GM19239 (cell line): Measurements from ENCODE around the gene PEX11G.

ENCODE experiments used
- DNase-seq: peaks from one replicate; pipeline ENCODE4 v3.0.0; 2011; ENCODE audit warnings: low spot score; ENCODE audit not compliant: insufficient read length
- FAIRE-seq: peaks from 2 replicates; lab custom pipeline; 2011; peaks lifted over from hg19 to GRCh38; lab: Jason Lieb, UNC

Gene PEX11G

GRCh38 chr19:7488736-7489353, at the start of gene PEX11G:
TSS of gene PEX11G (minus strand) at chr19:7489035. CDS start at chr19:7489010, 25 bp downstream.
- peak; percentile 91 for FAIRE-seq
- DNase-seq: peak; percentile 98

- DNase-seq (no peak), FAIRE-seq (no peak)
Observed at GRCh38 chr19:7535998-7536695, 47.3 kb upstream of the PEX11G start.

- FAIRE-seq (peak; percentile 99), DNase-seq (peak; percentile 97)
Observed at GRCh38 chr19:7535047-7535997, 46.5 kb upstream of the PEX11G start, which contains the start of gene PNPLA6. TSS of gene PNPLA6 (plus strand) at chr19:7535717. CDS start at chr19:7535789, 72 bp downstream.

- peak; percentile 49 for DNase-seq
- peak; percentile 48 for FAIRE-seq
Observed at GRCh38 chr19:7534531-7535046, 45.8 kb upstream of the PEX11G start.

- DNase-seq (peak; percentile 97), FAIRE-seq (peak; percentile 94)
Observed at GRCh38 chr19:7533925-7534480, 45.2 kb upstream of the PEX11G start.

- no peak for FAIRE-seq
- no peak for DNase-seq
Observed at GRCh38 chr19:7533281-7533885, 44.5 kb upstream of the PEX11G start.

- DNase-seq (no peak), FAIRE-seq (no peak)
Observed at GRCh38 chr19:7529610-7530490, 41.0 kb upstream of the PEX11G start.

GRCh38 chr19:7529246-7529600, 40.4 kb upstream of the PEX11G start:
- DNase-seq (no peak), FAIRE-seq (no peak)

- FAIRE-seq (no peak), DNase-seq (no peak)
Observed at GRCh38 chr19:7528522-7529245, 39.8 kb upstream of the PEX11G start.

- DNase-seq (no peak), FAIRE-seq (no peak)
Observed at GRCh38 chr19:7528192-7528519, 39.3 kb upstream of the PEX11G start.

- DNase-seq (no peak), FAIRE-seq (no peak)
Observed at GRCh38 chr19:7527516-7528191, 38.8 kb upstream of the PEX11G start.

- no peak for FAIRE-seq
- no peak for DNase-seq
Observed at GRCh38 chr19:7526059-7526929, 37.5 kb upstream of the PEX11G start.

- DNase-seq (no peak), FAIRE-seq (no peak)
Observed at GRCh38 chr19:7524992-7525739, 36.3 kb upstream of the PEX11G start.

- FAIRE-seq: no peak
Observed at GRCh38 chr19:7524523-7524922, 35.7 kb upstream of the PEX11G start.

GRCh38 chr19:7522923-7523667, 34.3 kb upstream of the PEX11G start:
- no peak for DNase-seq

More at GRCh38 chr19:7524523-7524922, 35.7 kb upstream of the PEX11G start:
- DNase-seq: no peak

More at GRCh38 chr19:7522923-7523667, 34.3 kb upstream of the PEX11G start:
- no peak for FAIRE-seq
